SU-DHL-6 (cell line): ENCODE results near the gene GCN1.

Experiments
- EZH2phosphoT487 ChIP-seq: fragments of 200-600 bp; sonication (generic), shearing (Covaris generic); conservative IDR thresholded peaks from 2 replicates; pipeline ENCODE4 v1.6.1; 2018; ENCODE audit warnings: mild to moderate bottlenecking, antibody characterized with exemption, low read length, moderate library complexity, mixed read lengths
- TF ChIP-seq, protein P1 (sequence below): fragments of 200-600 bp; sonication (generic); IDR thresholded peaks from one replicate; pipeline ENCODE4 v1.5.1; 2017; ENCODE audit warnings: antibody characterized with exemption, mild to moderate bottlenecking, low read length, moderate library complexity; ENCODE audit not compliant: insufficient read depth, poor library complexity, severe bottlenecking

- TF ChIP-seq, protein P1, sequence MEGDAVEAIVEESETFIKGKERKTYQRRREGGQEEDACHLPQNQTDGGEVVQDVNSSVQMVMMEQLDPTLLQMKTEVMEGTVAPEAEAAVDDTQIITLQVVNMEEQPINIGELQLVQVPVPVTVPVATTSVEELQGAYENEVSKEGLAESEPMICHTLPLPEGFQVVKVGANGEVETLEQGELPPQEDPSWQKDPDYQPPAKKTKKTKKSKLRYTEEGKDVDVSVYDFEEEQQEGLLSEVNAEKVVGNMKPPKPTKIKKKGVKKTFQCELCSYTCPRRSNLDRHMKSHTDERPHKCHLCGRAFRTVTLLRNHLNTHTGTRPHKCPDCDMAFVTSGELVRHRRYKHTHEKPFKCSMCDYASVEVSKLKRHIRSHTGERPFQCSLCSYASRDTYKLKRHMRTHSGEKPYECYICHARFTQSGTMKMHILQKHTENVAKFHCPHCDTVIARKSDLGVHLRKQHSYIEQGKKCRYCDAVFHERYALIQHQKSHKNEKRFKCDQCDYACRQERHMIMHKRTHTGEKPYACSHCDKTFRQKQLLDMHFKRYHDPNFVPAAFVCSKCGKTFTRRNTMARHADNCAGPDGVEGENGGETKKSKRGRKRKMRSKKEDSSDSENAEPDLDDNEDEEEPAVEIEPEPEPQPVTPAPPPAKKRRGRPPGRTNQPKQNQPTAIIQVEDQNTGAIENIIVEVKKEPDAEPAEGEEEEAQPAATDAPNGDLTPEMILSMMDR = no peak
- no peak for TF ChIP-seq EZH2phosphoT487
These were observed 53.2 kb downstream of the GCN1 start for GRCh38 chr12:120141336-120141735.
